OCI-LY3 (cell line): Measurements from ENCODE around the gene MCCC2.
"Not testable (repeated sequence)": the region's sequence is repeated elsewhere in the genome, so short reads cannot be mapped to it uniquely, and the experiment has no call there.

Source experiments
- H2AFZ ChIP-seq: fragments of 200-600, 300-600 bp; shearing (Covaris generic); 2 replicates; pipeline ENCODE4 v1.6.0; 2014; ENCODE audit warnings: antibody characterized with exemption, low read depth, low read length
- H3K27ac ChIP-seq: fragments of 200-600, 300-600 bp; sonication (generic); 2 replicates; pipeline ENCODE4 v1.5.1; 2014; ENCODE audit warnings: mild to moderate bottlenecking, low read length, moderate library complexity, mixed read lengths
- H3K27me3 ChIP-seq: fragments of 200-600, 300-600 bp; sonication (generic); 2 replicates; pipeline ENCODE4 v1.6.1; 2014; ENCODE audit warnings: low read depth, low read length, mixed read lengths
- H3K36me3 ChIP-seq: fragments of 200-600, 300-600 bp; sonication (generic); replicated peaks from 2 replicates; pipeline ENCODE3; 2014; ENCODE audit warnings: low read depth, low read length, mixed read lengths
- H3K4me1 ChIP-seq: fragments of 300-600, 200-600 bp; sonication (generic); 2 replicates; pipeline ENCODE4 v1.6.1; 2014; ENCODE audit warnings: low read length, mixed read lengths
- H3K4me2 ChIP-seq: fragments of 200-600, 300-600 bp; sonication (generic); 2 replicates; pipeline ENCODE4 v1.6.1; 2014; ENCODE audit warnings: low read length, mixed read lengths
- H3K4me3 ChIP-seq: fragments of 300-600, 200-600 bp; sonication (generic); 2 replicates; pipeline ENCODE4 v1.5.1; 2014; ENCODE audit warnings: antibody characterized with exemption, mild to moderate bottlenecking, low read length, moderate library complexity
- H3K79me2 ChIP-seq: fragments of 300-600, 200-600 bp; shearing (Covaris generic); 2 replicates; pipeline ENCODE4 v1.6.1; 2014; ENCODE audit warnings: mild to moderate bottlenecking, low read length, mixed read lengths
- H3K9ac ChIP-seq: fragments of 300-600, 200-600 bp; shearing (Covaris generic); 2 replicates; pipeline ENCODE4 v1.6.0; 2014; ENCODE audit warnings: mild to moderate bottlenecking, low read length, moderate library complexity
- H3K9me3 ChIP-seq: fragments of 200-600, 300-600 bp; shearing (Covaris generic); 2 replicates; pipeline ENCODE4 v1.6.1; 2014; ENCODE audit warnings: low read length, mixed read lengths; ENCODE audit not compliant: insufficient read depth
- H4K20me1 ChIP-seq: fragments of 200-600, 300-600 bp; sonication (generic); 2 replicates; pipeline ENCODE4 v1.6.1; 2016; ENCODE audit warnings: low read length, mixed read lengths; ENCODE audit not compliant: insufficient read depth
- CTCF ChIP-seq: fragments of 200-600, 300-600 bp; sonication (generic); IDR thresholded peaks from 2 replicates; pipeline ENCODE4 v1.5.1; 2014; ENCODE audit warnings: antibody characterized with exemption, low read length, low read depth
- EZH2phosphoT487 ChIP-seq: fragments of 200-600 bp; shearing (Covaris generic); IDR thresholded peaks from 2 replicates; pipeline ENCODE4 v1.6.1; 2018; ENCODE audit warnings: antibody characterized with exemption, mixed run types, low read depth

Gene MCCC2

GRCh38 chr5:71637133-71637532, 50.0 kb downstream of the MCCC2 start:
- Histone ChIP-seq H3K4me1 (peaks cover 14% of the 10 kb centered on the region), H3K9ac (no peak overlapping the region), H3K9me3 (no peaks in the 10 kb centered on the region), H3K79me2 (peaks cover 15% of the 10 kb centered on the region), H2AFZ (no peak overlapping the region), H3K27me3 (no peaks in the 10 kb centered on the region), H3K4me2 (no peak overlapping the region), H3K36me3 (peaks cover 27% of the 10 kb centered on the region), H4K20me1 (no peaks in the 10 kb centered on the region), H3K4me3 (no peak overlapping the region), H3K27ac (no peak overlapping the region)
- TF ChIP-seq CTCF (no peak), EZH2phosphoT487 (no peak)

- no peaks in the 10 kb centered on the region for H4K20me1 ChIP-seq
- H3K36me3 ChIP-seq: peaks cover 20% of the 10 kb centered on the region
- no peak overlapping the region for H3K9ac ChIP-seq
- H2AFZ ChIP-seq: no peak overlapping the region
- H3K27me3 ChIP-seq: no peaks in the 10 kb centered on the region
- H3K4me2 ChIP-seq: no peak overlapping the region
- TF ChIP-seq CTCF: no peak
- TF ChIP-seq EZH2phosphoT487: no peak
- no peak overlapping the region for H3K27ac ChIP-seq
- H3K9me3 ChIP-seq: no peaks in the 10 kb centered on the region
- H3K4me1 ChIP-seq: no peaks in the 10 kb centered on the region
- no peaks in the 10 kb centered on the region for H3K79me2 ChIP-seq
- no peak overlapping the region for H3K4me3 ChIP-seq
These were observed 53.3 kb downstream of the MCCC2 start for GRCh38 chr5:71640408-71640807.

- H3K27ac ChIP-seq: no peak overlapping the region
- H3K36me3 ChIP-seq: peaks cover 28% of the 10 kb centered on the region
- H3K4me1 ChIP-seq: no peaks in the 10 kb centered on the region
- H3K27me3 ChIP-seq: no peaks in the 10 kb centered on the region
- no peak for TF ChIP-seq EZH2phosphoT487
- no peak for TF ChIP-seq CTCF
- no peak overlapping the region for H3K9ac ChIP-seq
- H3K4me3 ChIP-seq: no peak overlapping the region
- no peaks in the 10 kb centered on the region for H3K9me3 ChIP-seq
- no peak overlapping the region for H3K4me2 ChIP-seq
- H3K79me2 ChIP-seq: no peaks in the 10 kb centered on the region
- H2AFZ ChIP-seq: no peak overlapping the region
- no peaks in the 10 kb centered on the region for H4K20me1 ChIP-seq
These were observed 57.9 kb downstream of the MCCC2 start for GRCh38 chr5:71645030-71645429.

- not testable (repeated sequence) for H3K27me3 ChIP-seq, H3K9ac ChIP-seq, H3K79me2 ChIP-seq, H2AFZ ChIP-seq, H3K4me2 ChIP-seq, H3K4me3 ChIP-seq, H4K20me1 ChIP-seq, H3K9me3 ChIP-seq, H3K27ac ChIP-seq, H3K4me1 ChIP-seq
- H3K36me3 ChIP-seq: peaks cover 34% of the 10 kb centered on the region
These were observed 63.8 kb downstream of the MCCC2 start for GRCh38 chr5:71650940-71651339.

- H3K27ac ChIP-seq: no peak overlapping the region
- no peaks in the 10 kb centered on the region for H3K27me3 ChIP-seq
- no peak overlapping the region for H3K4me2 ChIP-seq
- no peaks in the 10 kb centered on the region for H4K20me1 ChIP-seq
- no peak overlapping the region for H3K4me3 ChIP-seq
- no peaks in the 10 kb centered on the region for H3K9me3 ChIP-seq
- H3K9ac ChIP-seq: no peak overlapping the region
- H3K4me1 ChIP-seq: no peaks in the 10 kb centered on the region
- no peaks in the 10 kb centered on the region for H3K79me2 ChIP-seq
- H3K36me3 ChIP-seq: peaks cover 37% of the 10 kb centered on the region
- no peak overlapping the region for H2AFZ ChIP-seq
- TF ChIP-seq EZH2phosphoT487: no peak
- TF ChIP-seq CTCF: no peak
These were observed 64.4 kb downstream of the MCCC2 start for GRCh38 chr5:71651579-71651978.
